ENCODE measurements around the gene CD248.
"Not testable (repeated sequence)": the region's sequence is repeated elsewhere in the genome, so short reads cannot be mapped to it uniquely, and the experiment has no call there.

Gene CD248

GRCh38 chr11:66350560-66351235, 33.9 kb upstream of the CD248 start:
- H3K4me3 ChIP-seq (ENCODE audit: extremely low read depth, insufficient read depth, low read length, poor library complexity, severe bottlenecking); H3K27ac ChIP-seq (ENCODE audit: low read depth, low read length, severe bottlenecking); H3K36me3 ChIP-seq (ENCODE audit: control insufficient read depth, insufficient read depth, low read length); H3K9me3 ChIP-seq (ENCODE audit: control insufficient read depth, low read length): not testable (repeated sequence)
- 82 to 88% methylated on average over 3 to 4 of the region's 8 CpGs for WGBS, 2 experiments (ENCODE audit: insufficient coverage in 2 of 2)
- H3K4me1 ChIP-seq (ENCODE audit: control insufficient read depth, insufficient read depth, low read length, poor library complexity, severe bottlenecking): peaks cover 11% of the 10 kb centered on the region

GRCh38 chr11:66349084-66349386, 32.2 kb upstream of the CD248 start:
- Histone ChIP-seq H3K4me1 (ENCODE audit: control insufficient read depth, insufficient read depth, low read length, poor library complexity, severe bottlenecking) (peaks cover 17% of the 10 kb centered on the region), H3K27ac (ENCODE audit: low read depth, low read length, severe bottlenecking) (no peak overlapping the region), H3K36me3 (ENCODE audit: control insufficient read depth, insufficient read depth, low read length) (no peaks in the 10 kb centered on the region), H3K4me3 (ENCODE audit: extremely low read depth, insufficient read depth, low read length, poor library complexity, severe bottlenecking) (no peak overlapping the region), H3K9me3 (ENCODE audit: control insufficient read depth, low read length) (no peaks in the 10 kb centered on the region)
- WGBS, 2 experiments (ENCODE audit: insufficient coverage in 2 of 2): no CpG with 5 or more reads among the region's 2 CpGs

- H3K36me3 ChIP-seq (ENCODE audit: control insufficient read depth, insufficient read depth, low read length): peaks cover 8% of the 10 kb centered on the region
- peak within 1 kb of the TSS; percentile 69 for H3K4me3 ChIP-seq (ENCODE audit: extremely low read depth, insufficient read depth, low read length, poor library complexity, severe bottlenecking)
- WGBS, 2 experiments (ENCODE audit: insufficient coverage in 2 of 2): 0 to 2% methylated on average over 43 to 44 of the region's 101 CpGs
- H3K27ac ChIP-seq (ENCODE audit: low read depth, low read length, severe bottlenecking): peak within 1 kb of the TSS; percentile 89
- peaks cover 19% of the 10 kb centered on the region for H3K4me1 ChIP-seq (ENCODE audit: control insufficient read depth, insufficient read depth, low read length, poor library complexity, severe bottlenecking)
- no peaks in the 10 kb centered on the region for H3K9me3 ChIP-seq (ENCODE audit: control insufficient read depth, low read length)
Observed at GRCh38 chr11:66347425-66348276, 30.8 kb upstream of the CD248 start, which contains the start of gene B4GAT1. Gene B4GAT1, minus strand, starts transcription at chr11:66347629. Its CDS starts 84 bp downstream, at chr11:66347545.

- WGBS, 2 experiments (ENCODE audit: insufficient coverage in 2 of 2): 47 to 49% methylated on average over 53 to 67 of the region's 68 CpGs
- Histone ChIP-seq H3K36me3 (ENCODE audit: control insufficient read depth, insufficient read depth, low read length) (peaks cover 17% of the 10 kb centered on the region), H3K4me1 (ENCODE audit: control insufficient read depth, insufficient read depth, low read length, poor library complexity, severe bottlenecking) (peaks cover 19% of the 10 kb centered on the region), H3K9me3 (ENCODE audit: control insufficient read depth, low read length) (no peaks in the 10 kb centered on the region), H3K27ac (ENCODE audit: low read depth, low read length, severe bottlenecking) (peak overlapping the region; percentile 64), H3K4me3 (ENCODE audit: extremely low read depth, insufficient read depth, low read length, poor library complexity, severe bottlenecking) (peak overlapping the region; percentile 69)
Observed at GRCh38 chr11:66346476-66347424, 29.9 kb upstream of the CD248 start.

GRCh38 chr11:66345316-66345649, 28.4 kb upstream of the CD248 start:
- WGBS, 2 experiments (ENCODE audit: insufficient coverage in 2 of 2): 21 to 34% methylated on average over 6 of the region's 7 CpGs
- peak overlapping the region; percentile 72 for H3K27ac ChIP-seq (ENCODE audit: low read depth, low read length, severe bottlenecking)
- peak overlapping the region; percentile 97 for H3K4me3 ChIP-seq (ENCODE audit: extremely low read depth, insufficient read depth, low read length, poor library complexity, severe bottlenecking)

GRCh38 chr11:66344550-66345315, 27.9 kb upstream of the CD248 start, which contains the start of gene BRMS1:
Gene BRMS1, minus strand, starts transcription at chr11:66345104. Its CDS starts 2,870 bp downstream, at chr11:66342234.
- peak within 1 kb of the TSS; percentile 97 for H3K4me3 ChIP-seq (ENCODE audit: extremely low read depth, insufficient read depth, low read length, poor library complexity, severe bottlenecking)
- peaks cover 19% of the 10 kb centered on the region for H3K4me1 ChIP-seq (ENCODE audit: control insufficient read depth, insufficient read depth, low read length, poor library complexity, severe bottlenecking)
- WGBS, 2 experiments (ENCODE audit: insufficient coverage in 2 of 2): 0% methylated on average over 52 to 53 of the region's 59 CpGs
- H3K36me3 ChIP-seq (ENCODE audit: control insufficient read depth, insufficient read depth, low read length): peaks cover 37% of the 10 kb centered on the region
- H3K27ac ChIP-seq (ENCODE audit: low read depth, low read length, severe bottlenecking): peak within 1 kb of the TSS; percentile 77
- H3K9me3 ChIP-seq (ENCODE audit: control insufficient read depth, low read length): no peaks in the 10 kb centered on the region

More at GRCh38 chr11:66345316-66345649, 28.4 kb upstream of the CD248 start:
- Histone ChIP-seq H3K4me1 (ENCODE audit: control insufficient read depth, insufficient read depth, low read length, poor library complexity, severe bottlenecking) (peaks cover 19% of the 10 kb centered on the region), H3K9me3 (ENCODE audit: control insufficient read depth, low read length) (no peaks in the 10 kb centered on the region), H3K36me3 (ENCODE audit: control insufficient read depth, insufficient read depth, low read length) (peaks cover 31% of the 10 kb centered on the region)

- no peak overlapping the region for H3K27ac ChIP-seq (ENCODE audit: low read depth, low read length, severe bottlenecking)
- H3K4me3 ChIP-seq (ENCODE audit: extremely low read depth, insufficient read depth, low read length, poor library complexity, severe bottlenecking): no peak overlapping the region
- peaks cover 50% of the 10 kb centered on the region for H3K36me3 ChIP-seq (ENCODE audit: control insufficient read depth, insufficient read depth, low read length)
- 95 to 97% methylated on average over 6 to 8 of the region's 8 CpGs for WGBS, 2 experiments (ENCODE audit: insufficient coverage in 2 of 2)
- no peaks in the 10 kb centered on the region for H3K9me3 ChIP-seq (ENCODE audit: control insufficient read depth, low read length)
- peaks cover 19% of the 10 kb centered on the region for H3K4me1 ChIP-seq (ENCODE audit: control insufficient read depth, insufficient read depth, low read length, poor library complexity, severe bottlenecking)
Observed at GRCh38 chr11:66343176-66343575, 26.3 kb upstream of the CD248 start.

GRCh38 chr11:66341502-66342126, 24.8 kb upstream of the CD248 start:
- H3K4me1 ChIP-seq (ENCODE audit: control insufficient read depth, insufficient read depth, low read length, poor library complexity, severe bottlenecking): peaks cover 32% of the 10 kb centered on the region
- peaks cover 61% of the 10 kb centered on the region for H3K36me3 ChIP-seq (ENCODE audit: control insufficient read depth, insufficient read depth, low read length)
- no peaks in the 10 kb centered on the region for H3K9me3 ChIP-seq (ENCODE audit: control insufficient read depth, low read length)
- 95 to 97% methylated on average over 9 to 16 of the region's 21 CpGs for WGBS, 2 experiments (ENCODE audit: insufficient coverage in 2 of 2)
- no peak overlapping the region for H3K4me3 ChIP-seq (ENCODE audit: extremely low read depth, insufficient read depth, low read length, poor library complexity, severe bottlenecking)
- H3K27ac ChIP-seq (ENCODE audit: low read depth, low read length, severe bottlenecking): no peak overlapping the region

GRCh38 chr11:66340596-66341501, 24.0 kb upstream of the CD248 start:
- H3K36me3 ChIP-seq (ENCODE audit: control insufficient read depth, insufficient read depth, low read length): peaks cover 61% of the 10 kb centered on the region
- 98 to 99% methylated on average over 21 to 26 of the region's 28 CpGs for WGBS, 2 experiments (ENCODE audit: insufficient coverage in 2 of 2)

More at GRCh38 chr11:66340596-66341501, 24.0 kb upstream of the CD248 start:
- H3K27ac ChIP-seq (ENCODE audit: low read depth, low read length, severe bottlenecking): no peak overlapping the region
- no peaks in the 10 kb centered on the region for H3K9me3 ChIP-seq (ENCODE audit: control insufficient read depth, low read length)
- H3K4me3 ChIP-seq (ENCODE audit: extremely low read depth, insufficient read depth, low read length, poor library complexity, severe bottlenecking): no peak overlapping the region
- H3K4me1 ChIP-seq (ENCODE audit: control insufficient read depth, insufficient read depth, low read length, poor library complexity, severe bottlenecking): peaks cover 28% of the 10 kb centered on the region
